Measurements from ENCODE around the gene NUP205.
"Not testable (repeated sequence)": the region's sequence is repeated elsewhere in the genome, so short reads cannot be mapped to it uniquely, and the experiment has no call there.

The NUP205 gene

GRCh38 chr7:135616136-135616535 lies 58.4 kb downstream of the NUP205 start:
- in situ Hi-C loops (cut with MboI; ENCODE audit: low sequenced_read_pairs) = no loop called here

DNA sequence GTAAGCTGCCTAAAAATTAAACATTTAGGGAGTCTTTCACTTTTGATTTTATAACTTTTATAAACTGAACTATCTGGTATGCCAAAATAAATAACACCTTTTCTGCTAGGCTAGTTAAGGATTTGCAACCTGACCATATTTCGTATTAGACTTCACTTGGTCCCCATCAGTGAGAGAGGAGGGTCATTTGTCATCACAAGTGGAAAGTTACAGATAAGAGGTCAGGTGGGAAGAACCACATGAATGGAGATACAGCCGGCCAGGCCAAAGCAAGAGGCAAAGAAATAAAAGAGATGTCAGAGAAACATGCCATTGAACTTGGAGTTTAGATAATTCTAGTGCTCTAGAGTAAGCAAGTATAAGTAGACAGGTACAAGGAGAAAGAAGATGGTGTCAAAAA lies 60.1 kb downstream of the NUP205 start:
- in situ Hi-C loops (cut with MboI; ENCODE audit: low sequenced_read_pairs) = no loop called here

GRCh38 chr7:135618510-135618909 lies 60.8 kb downstream of the NUP205 start:
- in situ Hi-C loops (cut with MboI; ENCODE audit: low sequenced_read_pairs) = no loop called here

DNA sequence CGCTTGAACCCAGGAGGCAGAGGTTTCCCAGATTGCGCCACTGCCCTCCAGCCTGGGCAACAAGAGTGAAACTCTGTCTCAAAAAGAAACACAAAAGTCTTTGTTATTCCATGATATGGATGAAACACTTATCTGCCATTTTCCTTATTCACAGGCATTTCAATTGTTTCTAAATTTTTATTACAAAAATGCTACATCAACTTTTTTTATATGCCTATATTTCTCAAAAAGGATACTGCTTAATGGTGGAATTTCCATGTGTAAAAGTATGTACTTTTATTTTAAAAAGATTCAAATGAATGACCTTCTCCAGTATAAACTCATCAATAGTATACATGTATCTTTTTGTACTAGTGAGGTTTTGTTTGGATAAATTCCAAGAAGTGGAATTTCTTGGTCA lies 62.7 kb downstream of the NUP205 start:
- in situ Hi-C loops (cut with MboI; ENCODE audit: low sequenced_read_pairs) = no loop called here

DNA sequence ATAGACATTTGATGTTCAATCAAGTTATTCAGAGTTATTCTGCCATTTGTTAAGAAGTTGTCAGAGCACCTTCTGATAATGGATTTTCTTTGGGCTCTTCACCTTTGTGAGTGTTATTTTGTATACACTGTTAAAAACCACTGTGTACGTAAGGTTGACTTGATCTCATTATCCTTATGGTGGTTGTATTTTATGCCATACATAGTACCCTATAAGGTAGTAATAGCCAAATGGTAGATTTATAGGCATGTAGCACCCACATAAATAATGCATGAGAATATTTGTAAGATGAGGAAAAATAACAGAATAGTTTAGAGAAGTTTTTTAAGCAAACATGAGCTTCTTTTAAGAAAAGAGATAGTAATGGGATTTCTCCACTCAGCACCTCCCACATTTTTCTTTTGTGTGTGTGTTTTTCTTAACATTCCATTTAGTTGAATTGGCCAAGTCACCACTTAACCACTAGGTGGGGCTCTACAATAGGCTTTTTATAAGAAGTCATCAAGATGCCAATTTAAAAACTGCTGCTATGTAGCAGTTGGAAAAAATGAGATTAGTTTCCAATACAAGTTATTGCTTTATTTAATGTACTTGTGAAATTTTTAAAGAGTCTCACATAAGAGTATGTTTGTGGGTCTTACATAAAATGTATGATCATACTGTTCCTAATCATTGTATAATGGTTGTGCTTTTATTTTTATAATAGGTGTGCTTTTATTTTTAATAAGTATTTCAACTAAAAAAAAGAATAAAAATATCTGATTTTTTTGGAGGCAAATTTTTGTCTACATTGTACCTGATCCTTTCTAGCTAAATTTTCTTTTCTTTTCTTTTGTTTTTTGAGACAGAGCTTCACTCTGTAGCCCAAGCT lies 63.5 kb downstream of the NUP205 start:
- in situ Hi-C loops (cut with MboI; ENCODE audit: low sequenced_read_pairs) = no loop called here

DNA sequence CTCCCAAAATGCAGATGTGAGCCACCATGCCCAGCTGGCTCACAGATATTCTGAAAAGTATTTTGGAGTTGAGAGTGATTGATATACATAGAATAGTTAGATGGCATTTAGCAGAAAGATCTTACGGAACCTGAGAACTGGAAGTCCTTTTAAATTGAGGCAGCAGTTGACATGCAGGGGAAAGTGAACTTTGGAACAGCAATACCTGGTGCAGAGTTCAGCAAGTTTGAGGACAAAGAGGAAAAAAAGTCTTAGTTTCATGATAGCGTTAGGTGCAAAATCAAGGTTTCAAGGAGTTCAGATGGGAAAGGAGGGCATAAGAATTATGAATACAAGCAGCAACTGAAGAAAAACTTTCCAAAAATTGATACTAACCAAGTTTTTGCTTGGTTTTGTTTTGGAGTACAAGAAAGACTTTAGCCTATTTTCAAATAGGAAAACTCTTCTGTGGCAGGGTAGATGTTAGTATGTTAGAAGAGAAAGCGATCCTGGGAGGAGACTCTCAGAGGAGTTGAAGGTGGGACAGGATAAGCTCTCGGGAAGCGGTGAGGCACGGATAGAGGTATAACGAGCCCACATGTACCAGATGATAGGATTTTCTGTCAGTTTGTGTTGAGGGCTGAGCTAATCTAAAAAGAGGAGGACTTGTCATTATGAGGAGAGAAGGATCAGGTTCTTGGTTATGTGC lies 76.6 kb downstream of the NUP205 start:
- in situ Hi-C loops (cut with MboI; ENCODE audit: low sequenced_read_pairs) = no loop called here

GRCh38 chr7:135639690-135640089 lies 82.0 kb downstream of the NUP205 start:
- in situ Hi-C loops (cut with MboI; ENCODE audit: low sequenced_read_pairs) = not testable (repeated sequence)

GRCh38 chr7:135644154-135644553 lies 86.4 kb downstream of the NUP205 start:
- in situ Hi-C loops (cut with MboI; ENCODE audit: low sequenced_read_pairs) = no loop called here

- in situ Hi-C loops (cut with MboI; ENCODE audit: low sequenced_read_pairs) = no loop called here
Observed at GRCh38 chr7:135644729-135645128, 87.0 kb downstream of the NUP205 start.

DNA sequence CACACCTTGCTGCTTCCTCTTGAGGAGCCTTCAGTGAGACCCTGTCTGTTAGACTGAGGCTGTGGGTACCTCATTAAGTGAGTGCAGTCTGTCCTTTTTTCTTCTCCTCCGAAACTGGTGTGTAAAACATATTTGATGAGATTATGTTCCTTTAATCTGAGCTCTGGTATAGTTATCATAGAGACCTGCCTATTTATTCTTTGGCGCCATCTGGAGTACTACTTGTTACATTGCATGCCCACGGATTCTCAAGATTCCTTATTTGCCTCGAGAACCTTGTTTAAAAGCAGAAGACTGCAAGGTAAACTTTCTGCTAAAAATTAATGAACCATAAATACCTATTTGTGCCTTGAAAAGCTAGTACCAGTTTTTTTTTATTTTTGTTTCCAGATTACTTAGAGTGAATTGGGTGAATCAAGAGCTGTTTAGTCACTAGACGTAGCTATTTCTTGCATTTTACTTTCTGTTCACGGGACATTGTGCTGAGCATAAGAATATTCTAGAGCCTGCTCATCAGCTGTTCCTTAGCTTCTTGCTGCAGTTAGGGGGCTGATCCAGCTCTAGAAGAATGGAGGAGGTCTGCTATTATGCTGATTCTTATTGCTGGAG lies 87.7 kb downstream of the NUP205 start:
- in situ Hi-C loops (cut with MboI; ENCODE audit: low sequenced_read_pairs) = no loop called here

DNA sequence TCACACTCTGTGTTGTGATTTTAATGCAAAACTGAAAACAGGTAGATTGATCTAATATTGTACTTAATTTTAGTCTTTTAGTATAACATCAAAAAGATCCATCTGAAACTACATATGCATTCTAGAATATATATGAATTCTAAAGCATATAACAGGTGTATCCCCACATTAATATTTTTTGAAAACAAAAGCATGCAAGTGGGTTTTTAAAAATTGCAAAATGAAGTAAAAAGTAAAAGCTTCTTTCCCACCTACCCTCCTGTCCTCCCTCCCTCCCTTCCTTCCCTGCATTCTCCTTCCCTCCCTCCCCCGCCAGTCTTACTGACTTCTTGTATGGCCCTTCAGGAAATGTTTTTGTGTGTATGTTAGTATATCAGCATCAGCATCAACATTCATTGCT lies 90.0 kb downstream of the NUP205 start:
- in situ Hi-C loops (cut with MboI; ENCODE audit: low sequenced_read_pairs) = no loop called here

DNA sequence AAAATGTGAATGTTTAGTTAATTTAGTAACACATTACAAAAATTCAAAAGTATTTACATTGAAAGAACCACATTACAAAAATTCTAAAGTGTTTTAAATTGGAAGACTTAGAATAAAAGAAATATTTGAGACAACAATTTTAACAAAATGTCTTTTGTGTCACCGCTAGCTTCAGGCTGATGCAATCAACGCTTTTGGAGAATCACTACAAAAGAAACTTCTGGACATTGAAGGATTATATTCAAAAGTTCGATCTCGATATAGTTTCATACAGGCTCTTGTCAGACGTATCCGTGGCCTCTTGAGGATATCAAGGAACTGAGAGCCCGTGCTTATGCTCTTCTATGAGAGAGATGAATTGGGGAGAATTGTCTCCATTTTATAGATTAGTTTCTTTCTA lies 90.5 kb downstream of the NUP205 start:
- in situ Hi-C loops (cut with MboI; ENCODE audit: low sequenced_read_pairs) = no loop called here

GRCh38 chr7:135650831-135651573 lies 93.3 kb downstream of the NUP205 start:
- in situ Hi-C loops (cut with MboI; ENCODE audit: low sequenced_read_pairs) = no loop called here

- in situ Hi-C loops (cut with MboI; ENCODE audit: low sequenced_read_pairs) = no loop called here
Observed at GRCh38 chr7:135653340-135654080, 95.8 kb downstream of the NUP205 start.

GRCh38 chr7:135658564-135658963 lies 100.8 kb downstream of the NUP205 start:
- in situ Hi-C loops (cut with MboI; ENCODE audit: low sequenced_read_pairs) = no loop called here

GRCh38 chr7:135659159-135659846 lies 101.6 kb downstream of the NUP205 start:
- in situ Hi-C loops (cut with MboI; ENCODE audit: low sequenced_read_pairs) = no loop called here

- in situ Hi-C loops (cut with MboI; ENCODE audit: low sequenced_read_pairs) = no loop called here
Observed at GRCh38 chr7:135661311-135662122, 103.8 kb downstream of the NUP205 start.

GRCh38 chr7:135662123-135662372 lies 104.3 kb downstream of the NUP205 start:
- in situ Hi-C loops (cut with MboI; ENCODE audit: low sequenced_read_pairs) = no loop called here

DNA sequence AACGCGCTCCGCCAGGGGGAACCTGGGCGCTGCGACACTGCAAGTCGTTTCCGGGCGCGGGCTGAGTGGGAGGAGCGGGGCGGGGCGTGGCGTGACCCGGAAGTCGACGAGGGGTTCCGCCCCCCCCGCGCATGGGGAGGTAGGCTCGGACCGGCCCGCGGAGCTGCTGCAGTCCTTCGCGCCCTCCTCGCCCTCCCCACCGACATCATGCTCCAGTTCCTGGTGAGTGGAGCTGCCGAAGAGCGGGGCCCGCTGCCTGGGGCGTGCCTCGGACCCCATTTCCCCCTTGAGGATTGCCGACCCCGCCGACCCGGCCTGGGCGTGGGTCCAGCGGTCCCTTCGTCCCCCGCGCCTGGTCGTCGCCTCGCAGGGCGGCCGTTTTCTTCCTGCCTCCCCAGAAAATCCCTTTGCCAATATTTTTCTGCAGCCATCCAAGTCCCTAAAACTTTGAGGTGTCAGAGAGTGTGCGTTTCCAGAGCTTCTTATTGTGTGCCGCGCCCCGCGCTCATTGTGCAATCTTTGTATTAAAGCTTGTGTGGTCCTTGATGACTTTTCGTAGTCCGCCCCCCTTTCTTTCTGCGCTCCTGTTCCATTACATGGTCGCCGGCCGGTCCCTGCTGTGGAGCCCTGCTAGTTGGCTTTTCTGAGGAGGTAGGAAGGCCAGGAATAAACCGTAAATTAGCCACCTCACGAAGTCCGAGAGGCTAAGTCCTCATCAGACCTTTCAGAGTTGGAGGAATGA lies 104.8 kb downstream of the NUP205 start, which contains the start of gene STMP1:
Gene STMP1 (plus strand): TSS at position 142 of the 742 bp plus-strand sequence.
- in situ Hi-C loops (cut with MboI; ENCODE audit: low sequenced_read_pairs) = no loop called here

Measured in HL-60/S4 treated with phorbol 12-myristate 13-acetate at 8.2 ng/mL for 4 days and 3 days (cell line).